Measurements from ENCODE around the gene GRK1.

DNA sequence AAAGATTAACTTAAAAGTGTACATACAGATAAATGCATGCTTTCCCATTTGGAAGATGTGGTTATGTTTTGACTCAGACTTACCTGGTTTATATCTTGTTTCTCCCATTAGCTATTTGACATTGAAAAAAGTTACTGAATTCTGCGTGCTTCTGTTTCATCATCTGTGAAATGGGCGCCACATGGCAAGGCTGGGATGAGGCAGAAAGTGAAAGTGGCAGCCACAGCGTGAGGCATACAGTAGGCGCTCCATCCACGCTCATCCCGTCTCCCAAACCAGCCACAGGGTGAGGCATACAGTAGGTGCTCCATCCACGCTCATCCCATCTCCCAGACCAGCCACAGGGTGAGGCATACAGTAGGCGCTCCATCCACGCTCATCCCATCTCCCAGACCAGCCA is 78.0 kb downstream of the GRK1 start:
- no peak for TF ChIP-seq EZH2 (IDR thresholded peaks at IDR 0.05; ENCODE audit: insufficient read depth, poor library complexity, severe bottlenecking)
- TF ChIP-seq EZH2phosphoT487 (IDR thresholded peaks at IDR 0.05; ENCODE audit: insufficient read depth, low read depth) = no peak
